NCI-H526 treated with DMSO at 0.1 percent for 48 hours (cell line): Measurements from ENCODE around the gene SERPINA5.
"Not testable (repeated sequence)": the region's sequence is repeated elsewhere in the genome, so short reads cannot be mapped to it uniquely, and the experiment has no call there.

Experiments
- DNase-seq: peaks from one replicate; lab custom pipeline; 2025; lab: John Stamatoyannopoulos, UW

SERPINA5 gene

DNA sequence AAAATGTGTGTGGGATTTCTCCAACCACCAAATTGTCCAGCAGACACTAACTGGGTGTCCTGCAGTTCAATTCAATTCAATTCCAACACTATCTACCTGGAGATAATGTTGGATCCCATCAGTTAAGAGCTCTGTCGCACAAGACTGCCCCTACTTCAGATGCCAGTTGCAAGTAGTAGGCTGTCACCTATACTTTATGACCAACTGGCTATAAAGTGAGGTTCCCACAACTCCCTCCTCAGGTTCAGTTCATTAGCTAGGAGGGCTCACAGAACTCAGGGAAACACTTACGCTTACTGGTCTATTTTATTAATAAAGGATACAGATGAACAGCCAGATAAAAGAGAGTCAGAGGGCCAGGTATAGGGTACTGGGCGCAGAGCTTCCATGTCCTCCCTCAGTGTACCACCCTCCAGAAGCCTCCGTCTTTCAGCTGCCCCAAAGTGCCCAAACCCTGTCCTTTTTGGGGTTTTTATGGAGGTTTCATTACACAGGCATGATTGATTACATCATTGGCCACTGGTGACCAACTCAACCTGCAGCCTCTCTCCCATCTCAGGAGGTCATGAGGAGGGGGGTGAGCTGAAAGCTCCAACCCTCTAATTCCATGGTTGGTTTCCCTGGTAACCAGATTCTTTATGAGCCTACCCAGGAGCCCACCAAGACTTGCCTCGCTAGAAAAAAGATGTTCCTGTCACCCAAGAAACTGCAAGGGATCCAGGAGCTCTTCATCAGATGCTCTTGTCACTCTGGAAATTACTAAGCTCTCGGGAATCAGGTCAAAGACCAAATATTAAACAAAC, 7.5 kb upstream of the SERPINA5 start:
- DNase-seq, result no peak

DNA sequence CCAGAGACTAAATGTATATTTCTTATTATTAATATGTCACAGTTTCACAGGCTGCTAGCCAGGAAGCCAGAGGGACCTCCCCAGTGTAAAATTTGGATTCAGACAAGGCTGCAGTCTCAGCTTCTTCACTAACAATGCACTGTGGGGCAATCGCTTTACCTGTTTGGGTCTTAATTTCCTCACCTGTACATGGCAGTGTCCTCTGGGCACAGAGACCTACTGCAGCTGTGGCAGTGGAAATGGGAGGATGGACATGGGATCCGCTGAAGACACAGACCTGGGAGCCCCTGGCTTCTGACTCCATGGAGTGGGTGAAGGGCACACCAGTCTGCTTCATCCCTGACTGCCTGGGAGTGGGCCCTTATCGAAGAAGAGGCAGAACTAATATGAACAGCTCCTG, 6.9 kb upstream of the SERPINA5 start:
- no peak for DNase-seq

DNA sequence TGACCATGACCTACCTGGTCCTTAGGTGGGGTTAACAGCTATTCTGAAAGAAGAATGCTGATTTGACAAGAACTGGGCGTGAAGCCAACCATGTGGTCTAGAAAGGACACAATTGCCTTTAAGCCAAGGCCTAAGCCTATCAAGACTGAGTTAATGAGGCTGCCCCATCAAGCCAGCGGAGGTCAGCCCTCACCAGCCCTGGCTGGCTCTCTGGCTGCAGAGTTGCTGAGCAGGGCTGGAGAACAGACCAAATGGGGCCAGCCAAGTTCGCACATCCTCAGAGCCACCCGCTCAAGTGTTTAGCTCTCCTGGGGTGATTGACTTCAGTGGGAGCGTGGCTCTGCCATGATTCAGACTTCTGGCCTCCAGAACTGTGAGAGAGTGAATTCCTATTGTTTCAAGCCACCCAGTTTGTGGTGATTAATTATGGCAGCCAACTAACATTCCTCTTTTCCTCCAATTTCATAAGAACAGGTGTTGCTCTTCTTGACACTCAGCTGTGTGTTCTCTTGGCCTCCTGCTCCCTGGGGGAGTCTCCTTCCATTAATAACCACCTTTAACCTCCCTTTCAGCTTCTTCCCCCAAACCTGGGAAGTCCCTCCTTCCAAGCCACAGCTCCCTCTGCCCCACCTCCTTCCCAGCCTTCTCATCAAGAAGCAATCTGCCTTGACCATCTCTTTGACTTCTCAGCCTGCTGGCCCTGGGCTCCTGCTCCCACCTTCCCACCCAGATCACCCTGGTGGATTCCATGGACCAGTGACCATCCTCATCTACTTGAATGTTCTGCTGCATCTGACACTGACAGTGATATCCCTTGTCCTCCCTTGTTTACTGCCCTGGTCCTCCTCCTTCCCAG, 5.3 kb upstream of the SERPINA5 start:
- no peak for DNase-seq

DNA sequence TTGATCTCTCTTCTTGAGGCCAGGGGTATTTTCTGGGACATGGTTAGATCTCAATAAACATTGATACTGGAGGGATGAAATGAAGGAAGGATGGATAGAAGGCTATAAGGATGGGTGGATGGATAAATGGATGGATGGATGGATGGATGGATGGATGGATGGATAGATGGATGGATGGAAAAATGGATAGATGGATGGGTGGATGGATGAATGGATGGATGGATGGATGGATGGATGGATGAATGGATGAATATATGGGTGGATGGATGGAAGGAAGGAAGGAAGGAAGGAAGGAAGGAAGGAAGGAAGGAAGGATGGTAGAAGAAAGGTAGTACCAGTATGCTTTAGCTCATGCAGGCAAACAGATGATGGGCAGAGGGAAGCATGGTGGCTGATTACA, 3.8 kb upstream of the SERPINA5 start:
- DNase-seq, result not testable (repeated sequence)

DNA sequence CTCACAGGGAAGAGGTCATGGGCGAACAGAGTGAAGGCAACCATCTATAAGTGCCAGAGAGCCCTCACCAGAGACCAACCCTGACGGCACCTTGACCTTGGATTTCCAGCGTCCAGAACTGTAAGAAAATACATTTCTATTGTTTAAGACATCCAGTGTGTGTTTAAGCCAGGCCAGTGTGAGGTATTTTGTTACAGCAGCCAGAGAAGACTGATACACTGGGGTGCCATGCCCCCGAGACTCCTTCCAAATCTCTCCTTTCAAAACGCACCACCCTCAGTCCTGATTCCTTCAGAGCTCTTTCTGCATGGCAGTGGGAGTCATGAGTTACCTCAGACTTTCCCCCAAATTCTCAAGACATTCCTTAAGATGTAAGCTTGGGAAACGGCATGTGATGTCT, 2.5 kb upstream of the SERPINA5 start:
- DNase-seq, result no peak

DNA sequence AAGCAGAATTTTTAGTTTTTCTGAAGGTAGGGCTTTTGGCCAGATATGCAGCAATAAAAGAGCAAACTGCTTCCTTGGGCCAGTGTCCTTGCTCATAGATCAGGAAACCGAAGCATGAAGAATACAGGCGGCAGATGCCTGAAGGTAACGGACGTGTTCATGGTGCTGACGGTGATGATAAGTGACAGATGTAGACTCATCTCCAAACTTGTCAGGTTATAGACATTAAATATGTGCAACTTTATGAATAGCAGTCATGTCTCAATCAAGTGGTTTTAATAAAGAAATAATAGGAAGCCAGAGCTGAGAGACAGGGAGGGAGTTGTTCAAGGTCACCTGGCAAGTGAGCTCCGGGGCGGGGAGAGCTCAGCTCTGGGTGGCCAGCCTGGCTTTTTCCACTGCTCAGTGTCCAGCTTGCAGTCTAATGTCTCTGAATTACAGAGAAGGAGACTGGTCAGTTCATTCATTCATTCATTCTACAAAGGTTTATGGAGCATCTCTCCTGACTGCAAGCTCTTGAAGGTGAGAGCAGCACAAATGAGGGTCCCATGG, 1.0 kb downstream of the SERPINA5 start:
- DNase-seq, result no peak

DNA sequence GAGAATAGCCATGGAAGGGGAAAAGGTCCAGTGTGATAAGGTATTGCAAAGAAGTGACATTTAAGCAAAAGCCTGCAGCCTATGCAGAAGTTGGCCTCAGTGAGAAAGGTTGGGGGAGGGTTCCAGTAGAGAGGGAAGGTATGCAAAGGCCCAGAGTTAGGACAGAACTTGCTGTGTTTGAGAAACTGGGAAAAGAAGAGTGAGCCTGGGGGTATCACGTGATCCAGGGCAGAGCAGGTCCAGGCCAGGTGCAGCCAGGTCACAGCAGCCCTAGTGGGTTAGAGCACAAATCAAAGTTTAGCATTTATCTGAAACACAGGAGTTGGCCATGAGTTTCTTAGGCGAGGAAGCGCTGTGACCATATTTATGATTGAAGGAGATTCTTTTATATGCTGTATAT, 1.6 kb downstream of the SERPINA5 start:
- no peak for DNase-seq

DNA sequence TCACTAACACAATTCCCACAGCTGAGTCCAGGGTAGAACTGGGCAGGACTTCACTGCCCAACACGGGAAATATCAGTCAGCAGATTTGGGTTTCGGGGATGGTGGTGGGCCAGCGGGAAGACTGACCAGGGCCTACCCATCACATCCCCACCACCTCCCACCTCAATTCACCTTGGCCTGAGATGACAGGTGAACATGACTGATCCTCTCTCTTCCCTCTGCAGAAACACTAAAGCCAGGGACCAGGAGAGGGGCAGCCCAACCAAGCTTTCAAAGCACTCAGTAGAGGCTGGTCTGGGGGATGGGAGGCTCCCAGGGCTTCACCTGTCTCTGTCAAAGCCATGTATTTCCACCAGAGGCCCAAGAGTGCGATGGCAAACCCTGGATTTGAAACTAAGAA, 2.3 kb downstream of the SERPINA5 start:
- DNase-seq, result no peak

DNA sequence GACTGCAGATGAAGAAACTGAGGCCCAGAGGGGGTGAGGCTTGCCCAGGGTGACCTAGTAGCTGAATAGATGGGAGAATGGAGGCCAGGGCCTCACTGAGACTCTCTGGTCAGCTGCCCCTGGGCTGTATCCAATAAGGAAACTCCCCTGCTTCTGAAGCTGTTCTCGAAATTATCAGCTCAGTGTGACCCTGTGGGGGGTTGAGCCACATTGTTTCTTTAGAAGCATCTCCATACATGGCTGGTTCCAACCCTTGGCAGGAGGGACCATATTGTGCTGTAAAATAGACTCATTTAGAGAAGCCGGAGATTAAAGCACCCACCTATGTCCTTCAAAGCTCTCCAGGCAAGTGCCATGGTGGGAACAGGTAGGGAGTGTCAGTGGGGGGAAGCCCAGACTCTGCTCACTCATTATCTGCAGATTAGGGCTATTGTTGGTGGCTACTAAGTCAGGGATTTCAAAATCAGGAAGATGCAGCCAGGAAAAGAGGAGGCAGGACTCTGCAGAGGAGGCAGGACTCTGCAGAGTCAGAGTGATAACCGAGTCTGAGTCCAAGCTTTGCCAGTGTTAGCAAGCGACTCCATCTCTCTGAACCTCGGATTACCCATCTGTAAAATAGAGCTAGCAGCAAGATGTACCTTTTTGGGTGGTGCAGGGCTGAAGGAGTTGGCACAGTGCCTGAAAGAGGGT, 3.5 kb downstream of the SERPINA5 start:
- no peak for DNase-seq

DNA sequence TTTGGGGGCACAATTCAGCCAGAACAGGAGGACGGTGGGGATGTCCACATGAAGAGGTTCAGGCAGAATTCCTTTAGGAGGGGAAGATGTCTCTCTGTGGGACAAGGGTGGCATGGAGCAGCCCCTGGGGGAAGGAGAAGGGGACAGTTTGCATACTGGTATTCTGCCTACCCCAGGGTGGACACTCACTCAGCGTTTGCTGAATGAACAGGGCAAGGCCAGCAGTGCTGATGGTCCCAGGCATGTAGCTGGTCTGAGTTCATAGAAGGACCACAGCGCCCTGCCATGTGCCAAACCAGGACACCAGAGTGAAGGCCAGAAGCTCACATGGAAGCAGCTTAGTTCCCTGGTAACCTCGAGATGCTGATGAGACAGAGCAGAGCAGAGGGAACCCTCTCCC, 5.4 kb downstream of the SERPINA5 start:
- DNase-seq, result no peak

DNA sequence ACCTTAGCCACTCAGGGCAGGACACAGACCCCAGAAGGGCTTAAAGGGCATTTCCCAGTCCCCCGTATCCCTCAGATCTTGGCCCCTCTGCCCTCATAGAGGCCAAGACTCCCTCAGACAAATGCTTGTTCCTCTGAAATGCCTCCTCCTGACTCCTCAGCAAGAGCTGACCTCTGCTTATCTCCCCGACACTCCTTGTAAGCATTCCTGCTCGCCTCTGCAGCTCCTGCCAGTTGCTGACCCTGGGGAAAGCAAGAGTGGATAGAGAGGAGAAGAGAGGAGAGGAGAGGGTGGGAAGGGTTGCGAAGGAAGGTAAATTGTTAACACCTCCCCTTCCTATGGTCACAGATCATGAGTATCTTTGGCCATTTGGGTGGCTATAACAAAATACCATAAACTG, 7.1 kb downstream of the SERPINA5 start:
- DNase-seq, result no peak

DNA sequence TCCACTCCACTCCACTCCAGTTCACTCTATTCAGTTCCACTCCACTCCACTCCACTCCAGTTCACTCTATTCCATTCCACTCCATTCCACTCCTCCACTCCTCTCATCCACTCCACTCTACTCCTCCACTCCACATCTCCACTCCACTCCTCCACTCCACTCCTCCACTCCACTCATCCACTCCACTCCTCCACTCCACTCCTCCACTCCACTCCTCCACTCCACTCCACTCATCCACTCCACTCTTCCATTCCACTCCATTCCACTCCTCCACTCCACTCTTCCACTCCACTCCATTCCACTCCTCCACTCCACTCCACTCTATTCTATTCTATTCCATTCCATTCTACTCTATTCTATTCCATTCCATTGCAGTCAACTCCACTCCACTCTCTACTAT, 9.8 kb downstream of the SERPINA5 start:
- DNase-seq, result no peak

DNA sequence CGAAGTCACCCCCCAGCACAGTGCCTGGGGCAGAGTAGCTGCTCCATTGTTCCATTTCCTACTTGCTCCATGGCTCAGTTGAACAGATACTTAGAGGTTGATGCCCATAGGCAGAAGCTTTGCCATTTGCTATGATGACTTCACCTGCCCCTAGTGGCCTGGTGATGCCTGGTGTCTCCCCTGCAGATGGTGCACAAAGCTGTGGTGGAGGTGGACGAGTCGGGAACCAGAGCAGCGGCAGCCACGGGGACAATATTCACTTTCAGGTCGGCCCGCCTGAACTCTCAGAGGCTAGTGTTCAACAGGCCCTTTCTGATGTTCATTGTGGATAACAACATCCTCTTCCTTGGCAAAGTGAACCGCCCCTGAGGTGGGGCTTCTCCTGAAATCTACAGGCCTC, 10.6 kb downstream of the SERPINA5 start:
- no peak for DNase-seq

DNA sequence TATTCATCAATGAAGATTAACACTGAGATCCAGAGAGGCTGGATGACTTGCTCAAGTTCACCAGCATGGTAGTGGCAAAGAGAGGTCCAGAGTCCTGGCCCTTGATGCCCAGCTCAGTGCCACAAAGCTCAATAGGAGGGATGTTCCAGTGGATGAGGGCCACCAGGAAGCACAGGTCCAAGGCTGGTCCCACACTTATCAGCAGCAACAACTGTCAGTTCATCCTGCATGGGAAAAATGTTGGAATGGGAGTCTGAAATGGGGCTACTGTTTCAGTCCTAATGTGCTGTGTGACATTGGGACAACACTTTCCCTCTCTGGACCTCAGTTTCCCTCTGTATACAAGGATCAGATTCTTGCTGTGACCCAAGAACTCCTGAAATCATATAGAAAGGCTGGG, 11.2 kb downstream of the SERPINA5 start:
- DNase-seq, result no peak

DNA sequence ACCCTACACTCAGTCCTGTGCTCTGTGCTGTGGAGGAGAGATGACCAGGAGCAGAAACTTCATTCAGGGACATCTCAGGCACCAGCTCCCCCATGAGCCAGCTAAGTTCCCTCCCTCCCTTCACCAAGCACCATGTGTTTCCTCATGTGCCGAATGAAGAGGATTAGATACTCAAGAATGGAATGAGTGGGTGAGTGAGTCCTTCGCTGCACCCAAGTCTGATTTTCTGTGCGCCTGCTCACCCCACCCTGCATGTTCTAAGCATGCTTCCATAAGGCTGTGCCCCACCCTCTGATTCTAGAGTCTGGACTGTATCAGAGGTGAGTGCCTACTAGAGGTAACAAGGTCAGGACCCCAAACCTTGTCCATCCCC, 12.1 kb downstream of the SERPINA5 start:
- DNase-seq, result no peak

DNA sequence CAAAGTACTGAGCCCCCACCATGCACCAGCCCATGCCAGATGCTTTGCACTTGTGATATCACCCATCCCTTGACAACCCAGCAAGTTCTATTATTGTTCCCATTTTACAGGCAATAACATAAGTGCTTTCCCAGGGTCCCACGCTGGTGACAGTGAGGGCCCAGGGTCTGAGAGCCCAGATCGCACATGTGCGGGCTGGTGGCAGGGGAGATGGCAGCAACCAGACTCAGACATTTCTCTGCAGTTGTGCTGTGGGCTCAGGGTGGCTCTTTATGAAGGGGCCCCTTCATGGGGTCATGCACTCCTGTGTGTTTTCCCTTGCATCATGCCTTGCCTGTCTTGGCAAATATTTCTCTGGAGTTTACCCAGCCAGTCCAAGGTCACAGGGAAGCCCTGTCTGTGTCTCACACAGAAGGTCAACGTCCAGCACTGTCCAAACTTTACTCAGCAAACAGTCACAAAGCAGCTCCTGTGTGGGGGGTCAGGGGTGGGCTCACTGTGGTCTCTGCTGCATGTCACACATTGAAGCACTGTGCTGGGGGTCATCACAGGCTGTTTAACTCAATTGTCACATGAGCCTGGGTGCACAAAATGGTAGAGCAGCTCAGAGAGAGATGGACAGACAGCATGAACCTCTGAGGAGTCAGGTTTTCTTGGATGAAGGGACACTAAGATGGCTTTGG, 12.7 kb downstream of the SERPINA5 start:
- DNase-seq, result no peak

DNA sequence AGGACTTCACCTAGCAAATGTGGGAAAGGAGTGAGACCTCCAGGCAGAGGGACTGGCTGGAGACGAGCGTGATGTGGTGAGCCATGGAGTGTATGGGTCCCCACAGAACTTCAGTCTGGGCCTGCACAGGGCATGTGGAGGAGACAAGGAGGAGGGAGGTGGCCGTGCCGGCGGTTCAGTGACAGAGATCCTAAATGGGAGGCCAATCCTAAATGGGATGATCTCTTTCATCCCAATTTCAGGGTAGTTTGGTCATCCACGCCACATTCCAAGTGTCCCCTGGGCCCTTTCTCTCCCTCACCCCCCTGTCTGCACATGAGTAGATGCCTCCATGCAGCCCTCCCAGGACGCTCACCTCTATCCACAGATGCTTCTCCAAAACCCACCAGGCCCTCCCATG, 13.2 kb downstream of the SERPINA5 start:
- no peak for DNase-seq

DNA sequence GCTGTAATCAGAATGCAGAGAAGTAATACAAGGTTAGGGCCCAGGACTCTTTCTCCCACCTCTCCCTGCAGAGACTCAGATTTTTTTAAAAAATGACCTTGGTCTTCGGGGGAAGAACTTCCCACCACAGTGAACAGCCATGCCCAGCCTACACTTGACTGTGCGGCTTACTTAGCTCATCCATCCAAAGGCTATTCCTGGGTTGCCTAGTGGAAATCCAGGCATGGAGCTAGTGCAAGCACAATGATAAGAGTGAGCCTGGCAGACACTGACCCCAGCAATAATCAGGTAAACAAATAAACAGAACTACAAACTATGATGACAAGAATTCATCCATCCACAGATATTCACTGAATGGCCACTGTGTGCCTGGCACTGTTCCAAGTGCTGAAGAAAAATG, 14.7 kb downstream of the SERPINA5 start:
- DNase-seq, result no peak

DNA sequence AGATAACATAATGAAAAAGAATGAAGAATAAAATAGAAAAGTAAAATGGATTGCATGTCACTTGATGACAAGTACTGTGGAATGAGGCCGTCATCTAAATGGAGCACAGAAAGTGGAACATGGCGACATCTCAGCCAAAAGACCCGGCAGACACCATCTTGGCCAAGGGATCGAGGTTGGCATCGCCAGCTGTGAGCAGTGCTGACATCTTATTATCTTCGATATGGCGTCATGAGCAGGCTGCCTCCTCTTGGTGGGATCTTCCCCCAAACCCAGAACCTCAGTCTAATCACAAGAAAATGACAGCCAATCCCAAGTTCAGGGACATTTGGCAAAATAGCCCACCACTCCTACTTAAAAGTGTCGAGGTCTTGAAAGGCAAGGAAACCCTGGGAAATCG, 15.1 kb downstream of the SERPINA5 start:
- no peak for DNase-seq

DNA sequence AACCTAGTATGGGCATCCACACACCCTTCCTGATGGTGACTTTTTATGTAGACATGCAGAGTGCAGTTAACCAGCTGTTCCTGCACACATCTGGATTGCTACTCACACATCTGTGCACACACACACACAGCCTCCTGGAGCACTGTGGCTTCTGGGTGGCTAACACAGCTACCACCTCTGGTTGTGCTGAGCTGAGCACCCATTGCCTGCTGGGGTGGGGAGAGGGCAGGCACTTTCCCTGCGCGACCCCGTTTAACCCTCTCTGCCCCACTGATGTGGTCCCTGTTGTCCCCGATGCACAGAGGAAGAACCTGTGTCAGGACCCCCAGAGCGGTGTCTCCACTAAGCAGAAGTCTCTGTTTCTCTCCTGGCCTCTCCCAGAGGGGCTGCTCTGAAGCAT, 16.6 kb downstream of the SERPINA5 start:
- no peak for DNase-seq

DNA sequence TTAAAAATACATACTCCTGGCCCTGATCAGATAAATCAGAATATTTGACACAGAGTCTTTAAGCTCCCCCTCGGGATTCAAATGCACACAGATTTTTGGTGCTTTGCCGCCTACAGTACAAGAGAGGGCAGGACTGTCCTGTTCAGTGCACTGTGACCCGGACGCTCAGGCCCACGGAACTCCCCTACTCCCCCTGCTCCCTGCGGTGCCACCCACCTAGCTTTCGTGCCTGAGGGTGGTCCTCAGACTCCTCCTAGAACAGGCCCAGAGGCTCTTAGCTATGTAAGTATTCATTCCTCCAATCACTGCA, 17.2 kb downstream of the SERPINA5 start:
- no peak for DNase-seq
